Stromal cell of bone marrow (primary cell): Measurements from ENCODE around the gene ZNF813.

Source experiments
- DNase-seq: peaks from one replicate; pipeline ENCODE4 v3.0.0-alpha.2; 2012; ENCODE audit warnings: low read depth

The ZNF813 gene

DNA sequence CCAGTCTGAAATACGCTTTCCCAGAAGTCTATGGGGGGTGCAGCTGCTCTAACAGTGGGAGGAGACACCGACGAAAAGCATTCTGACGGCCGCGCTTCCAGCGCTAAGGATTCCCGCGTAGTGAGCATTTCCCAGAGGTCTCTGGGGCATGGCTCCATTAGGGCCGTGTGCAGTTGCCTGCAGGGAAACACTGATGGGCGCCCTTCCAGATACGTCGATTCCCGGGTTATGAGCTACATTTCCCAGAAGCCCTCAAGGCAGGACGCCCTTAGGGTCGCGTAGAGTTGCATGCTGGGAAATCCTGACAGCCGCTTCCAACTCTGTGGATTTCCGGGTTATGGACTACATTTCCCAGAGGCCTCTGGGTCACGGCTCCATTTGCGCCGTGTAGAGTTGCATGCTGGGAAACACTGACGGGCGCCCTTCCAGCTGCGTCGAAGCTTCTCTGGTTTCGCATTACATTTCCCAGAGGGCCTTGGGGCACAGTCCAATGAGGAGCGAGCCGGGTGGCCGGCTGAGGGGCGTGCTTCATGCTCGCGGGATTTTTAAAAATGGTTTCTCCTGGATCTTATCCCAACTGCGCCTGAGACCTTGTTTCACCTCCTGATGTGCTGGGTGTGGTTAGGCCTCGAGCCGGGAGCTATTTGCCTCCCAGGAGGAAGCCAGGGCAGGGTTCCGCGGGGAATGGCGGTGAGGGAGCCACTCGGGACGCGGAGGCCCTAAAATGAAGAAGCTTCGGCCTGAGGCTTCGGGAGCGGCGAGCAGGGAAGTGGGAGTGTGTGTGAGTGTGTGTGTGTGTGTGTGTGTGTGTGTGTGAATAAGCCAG is 53.2 kb downstream of the ZNF813 start:
- DNase-seq = peak; percentile 99

DNA sequence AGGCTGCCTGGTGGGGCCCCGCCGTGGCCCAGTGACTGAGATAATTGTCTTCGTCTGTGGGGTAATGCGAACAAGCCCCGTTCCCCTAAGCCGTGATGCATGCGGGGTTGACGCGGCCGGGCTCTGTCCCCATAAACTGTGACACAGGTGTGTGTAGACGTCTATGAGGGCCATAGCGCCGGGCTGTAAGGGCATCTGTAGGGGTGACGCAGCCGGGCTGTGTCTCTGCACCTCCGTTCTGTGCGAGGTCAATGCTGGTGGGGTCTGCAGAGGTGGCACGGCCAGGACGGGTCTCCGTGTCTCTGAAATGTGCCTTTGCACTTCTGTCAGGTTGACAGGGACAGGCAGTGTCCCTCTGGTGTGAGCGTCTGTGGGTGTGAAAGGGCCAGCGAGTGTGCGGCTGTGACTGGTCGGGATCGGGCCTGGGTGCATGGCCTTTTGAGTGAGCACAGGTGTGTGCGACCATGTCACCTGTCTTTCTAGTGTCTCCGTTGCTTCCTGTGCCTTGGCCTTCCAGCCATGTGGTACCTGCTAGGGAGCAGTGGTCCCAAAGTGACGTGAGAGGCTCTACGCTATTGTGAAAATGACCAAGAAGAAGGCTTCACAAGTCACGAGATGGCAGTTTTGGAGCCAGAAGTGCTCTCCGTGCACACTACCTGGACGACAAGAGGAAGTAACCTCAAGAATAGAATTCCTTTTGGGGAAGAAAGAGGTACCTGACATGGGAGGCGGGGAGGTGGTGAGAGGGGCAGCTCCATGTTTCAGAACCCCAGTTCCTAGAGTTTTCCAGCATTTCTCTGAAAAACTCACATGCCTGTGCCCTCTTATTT is 54.1 kb downstream of the ZNF813 start:
- no peak for DNase-seq

DNA sequence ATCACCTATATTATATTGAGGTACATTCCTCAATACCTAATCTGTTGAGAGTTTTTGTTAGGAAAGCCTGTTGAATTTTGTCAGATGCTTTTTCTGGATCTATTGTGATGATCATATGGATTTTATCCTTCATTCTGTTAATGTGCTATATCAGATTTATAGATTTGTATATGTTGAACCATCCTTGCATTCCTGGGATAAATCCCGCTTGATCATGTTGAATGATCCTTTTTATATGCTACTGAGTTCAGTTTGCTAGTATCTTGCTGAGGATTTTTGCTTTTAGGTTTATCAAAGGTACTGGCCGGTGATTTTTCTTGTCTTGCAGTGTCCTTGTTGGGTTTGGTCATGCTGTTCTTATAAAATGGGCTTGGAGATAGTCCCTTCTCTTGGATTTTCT is 58.4 kb downstream of the ZNF813 start:
- DNase-seq = no peak

DNA sequence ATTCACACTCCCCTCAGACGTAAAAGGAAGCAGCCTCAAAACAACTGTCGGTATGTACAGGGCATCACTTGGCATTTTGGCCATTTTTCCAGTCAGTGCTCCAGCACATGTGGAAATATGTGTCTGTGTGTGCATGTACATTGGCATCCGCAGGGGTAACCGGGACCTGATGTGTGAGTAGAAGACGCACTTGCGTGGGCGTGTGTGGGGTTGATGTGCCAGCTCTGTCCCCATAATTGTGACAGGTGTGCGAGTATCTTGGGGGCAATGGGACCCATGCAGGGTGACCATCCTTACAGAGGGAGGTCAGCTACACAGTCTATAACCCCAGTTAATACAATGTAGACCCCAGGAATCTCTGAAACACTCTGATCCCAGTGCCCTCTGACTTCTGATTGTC is 63.1 kb downstream of the ZNF813 start:
- DNase-seq = no peak

DNA sequence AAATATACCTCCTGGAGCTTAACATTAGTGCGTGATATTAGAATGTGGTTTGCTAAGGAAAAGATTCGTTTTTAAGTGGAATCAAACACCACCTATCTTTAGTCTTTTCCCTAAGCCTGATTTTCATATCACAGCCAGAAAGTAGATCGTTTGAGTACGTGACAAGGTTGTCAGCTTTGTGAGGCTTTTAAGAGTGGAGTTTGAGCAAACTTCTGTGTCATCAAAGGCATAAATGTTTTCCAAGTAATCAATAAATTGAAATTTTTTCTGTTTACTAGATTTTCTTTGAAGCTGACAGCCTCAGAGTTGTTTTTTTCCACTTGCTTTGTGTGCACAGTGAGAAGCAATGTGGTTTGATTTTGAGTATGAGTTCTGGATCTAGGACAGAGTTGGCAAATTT is 63.9 kb downstream of the ZNF813 start:
- no peak for DNase-seq

DNA sequence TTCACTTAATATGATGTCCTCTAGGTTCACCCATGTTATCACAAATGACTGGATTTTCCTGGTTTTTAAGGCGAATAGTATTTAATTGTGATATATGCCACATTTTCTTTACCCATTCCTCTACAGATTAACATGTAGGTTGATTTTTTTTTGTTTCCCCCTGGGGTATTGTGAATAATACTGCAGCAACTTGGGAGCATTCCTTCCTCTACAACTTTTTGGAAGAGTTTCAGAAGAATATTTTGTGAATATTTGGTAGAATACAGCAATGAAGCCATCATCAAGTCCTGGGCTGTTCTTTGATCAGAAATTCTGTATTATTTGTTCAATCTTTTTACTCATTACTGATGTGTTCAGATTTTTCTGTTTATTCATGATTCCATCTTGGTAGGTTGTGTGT is 64.8 kb downstream of the ZNF813 start:
- no peak for DNase-seq

DNA sequence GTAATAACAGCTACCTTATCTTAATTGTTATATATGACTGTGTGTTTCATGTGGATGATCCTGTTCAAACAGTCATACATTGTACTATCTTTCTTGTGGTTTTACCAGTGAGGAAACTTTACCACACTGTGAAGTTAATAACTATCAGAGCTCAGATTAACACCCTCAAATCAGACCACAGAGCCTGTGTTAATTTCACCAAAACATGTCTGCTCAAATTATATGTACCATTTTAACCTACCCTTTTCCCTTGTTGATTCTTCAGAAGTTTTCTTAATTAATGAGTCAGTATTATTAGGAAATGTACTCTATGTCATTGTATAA is 68.7 kb downstream of the ZNF813 start:
- no peak for DNase-seq

DNA sequence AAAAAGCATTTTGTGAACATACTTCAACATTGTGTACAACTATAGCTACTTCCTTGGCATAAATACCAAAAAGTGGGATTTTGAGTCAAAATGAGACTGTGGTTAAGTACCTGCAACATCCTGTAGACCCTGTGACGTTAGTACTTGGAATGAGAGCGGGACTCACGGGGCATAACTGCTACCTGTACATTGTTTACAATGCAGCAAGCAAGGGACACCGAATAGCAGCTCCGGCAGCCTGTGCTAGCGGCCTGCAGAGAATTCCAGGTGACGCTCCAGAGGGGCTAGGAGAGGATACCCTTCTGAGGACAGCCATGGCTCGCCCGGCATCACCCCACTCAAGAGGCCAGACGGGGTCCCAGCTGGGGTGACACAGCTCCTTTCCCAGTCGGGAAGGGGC is 69.6 kb downstream of the ZNF813 start:
- DNase-seq = no peak

DNA sequence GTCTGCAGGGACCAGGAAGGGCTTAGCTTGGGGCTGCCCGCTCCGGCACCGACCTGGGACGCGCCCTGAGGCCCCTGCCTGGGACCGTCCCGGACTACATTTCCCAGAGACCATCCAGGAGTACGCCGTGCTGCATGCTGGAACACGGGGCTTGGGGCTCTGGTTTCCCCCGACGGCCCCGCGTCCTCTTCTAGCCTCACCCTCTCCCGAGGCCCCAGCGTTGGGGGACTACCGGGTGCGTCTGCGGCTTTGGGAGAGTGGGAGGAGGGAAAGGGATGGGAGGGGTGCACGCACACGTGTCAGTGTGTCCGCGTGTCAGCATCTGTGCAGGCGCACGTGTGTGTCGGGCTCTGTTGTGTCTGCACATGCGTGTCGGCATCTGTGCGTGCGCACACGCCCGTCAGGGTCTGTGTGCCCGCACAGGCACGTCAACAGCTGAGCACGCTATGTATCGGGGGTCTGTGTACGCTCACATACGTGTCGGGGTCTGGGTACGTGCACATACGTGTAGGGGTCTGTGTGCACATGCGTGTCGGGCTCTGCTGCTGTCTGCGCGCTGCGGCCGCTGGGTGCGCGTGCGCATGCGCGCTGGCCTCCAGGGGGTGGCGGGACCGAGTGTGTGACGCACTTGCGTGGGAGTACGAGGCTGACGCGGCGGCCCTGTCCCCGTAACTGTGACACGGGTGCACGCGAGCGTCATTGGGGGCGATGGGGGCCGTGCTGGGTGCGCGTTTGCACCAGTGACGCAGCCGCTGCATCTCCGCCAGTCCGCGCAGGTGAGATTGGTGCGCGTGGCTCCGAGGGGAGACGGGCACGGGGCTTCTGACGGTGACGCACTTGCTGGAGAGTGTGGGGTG is 70.2 kb downstream of the ZNF813 start, which contains the start of gene ZNF331:
Gene ZNF331 (plus strand): TSS at position 625 of the 857 bp plus-strand sequence. CDS start 31,232 bp downstream, outside the sequence.
- peak; percentile 43 for DNase-seq

DNA sequence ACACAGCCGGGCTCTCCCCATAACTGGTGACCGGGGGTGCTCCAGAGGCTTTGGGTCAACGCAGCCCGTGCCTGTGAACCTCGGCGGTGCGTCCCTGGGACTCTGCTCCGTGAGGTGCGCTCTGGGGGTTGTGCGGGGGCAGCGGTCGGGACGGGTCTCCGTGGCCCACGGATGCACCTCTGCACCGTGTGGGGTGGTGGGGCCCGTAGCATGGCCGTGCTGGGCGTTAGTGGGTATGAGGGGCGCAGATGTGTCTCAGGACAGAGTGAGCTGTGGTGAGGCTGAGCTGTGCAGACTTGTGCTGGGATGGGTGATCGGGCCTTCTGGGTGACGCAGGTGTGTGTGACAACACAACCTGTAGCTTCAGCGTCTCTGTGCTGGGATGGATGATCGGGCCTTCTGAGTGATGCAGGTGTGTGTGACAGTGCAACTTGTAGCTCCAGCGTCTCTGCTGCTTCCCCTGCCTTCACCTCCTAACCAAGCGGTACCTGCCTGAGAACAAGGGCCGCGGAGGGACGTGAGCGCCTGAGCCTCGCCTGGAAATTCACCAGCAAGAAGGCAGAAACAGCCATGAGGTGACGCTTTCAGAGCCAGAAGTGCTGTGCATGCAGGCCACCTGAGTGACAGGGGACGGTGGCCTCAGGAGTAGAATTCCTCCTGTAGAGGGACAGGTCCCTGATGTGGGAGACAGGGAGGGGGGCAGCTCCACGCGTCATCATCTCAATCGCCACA is 71.0 kb downstream of the ZNF813 start:
- no peak for DNase-seq

DNA sequence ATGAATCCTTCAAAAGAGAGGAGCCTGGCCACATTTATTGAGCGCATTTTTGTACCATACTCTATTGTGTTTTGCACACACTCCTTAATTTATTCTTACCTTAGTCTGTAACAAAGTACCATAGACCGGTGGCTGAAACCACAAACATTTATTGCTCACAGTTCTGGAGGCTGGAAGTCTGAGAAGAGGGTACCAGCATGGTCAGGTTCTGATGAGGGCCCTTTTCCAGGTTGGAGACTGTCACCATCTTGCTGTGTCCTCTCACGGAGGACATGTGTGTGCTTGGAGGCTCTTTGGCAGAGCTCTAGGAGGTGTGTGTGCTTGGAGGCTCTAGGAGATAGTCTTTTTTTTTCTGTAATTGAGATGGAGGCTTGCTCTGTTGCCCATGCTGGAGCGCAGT is 72.6 kb downstream of the ZNF813 start:
- no peak for DNase-seq

DNA sequence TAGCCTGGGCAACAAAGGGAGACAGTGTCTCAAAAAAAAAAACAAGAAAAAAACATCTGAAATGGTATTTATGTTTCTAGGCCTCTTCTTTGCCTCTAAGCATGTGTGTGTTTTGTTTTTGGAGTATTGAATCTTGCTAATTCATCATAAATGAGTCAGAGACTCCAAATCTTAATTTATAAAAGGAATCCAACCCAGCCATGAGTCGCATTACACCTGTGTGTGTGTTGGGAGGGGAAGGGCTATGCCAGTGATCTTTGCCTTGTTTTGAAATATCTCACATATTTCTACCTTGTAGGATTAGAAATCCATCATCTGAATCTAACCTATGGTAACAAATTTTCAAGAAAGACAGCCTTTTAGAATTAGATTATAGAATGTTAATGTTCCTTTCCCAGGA is 74.4 kb downstream of the ZNF813 start:
- no peak for DNase-seq

DNA sequence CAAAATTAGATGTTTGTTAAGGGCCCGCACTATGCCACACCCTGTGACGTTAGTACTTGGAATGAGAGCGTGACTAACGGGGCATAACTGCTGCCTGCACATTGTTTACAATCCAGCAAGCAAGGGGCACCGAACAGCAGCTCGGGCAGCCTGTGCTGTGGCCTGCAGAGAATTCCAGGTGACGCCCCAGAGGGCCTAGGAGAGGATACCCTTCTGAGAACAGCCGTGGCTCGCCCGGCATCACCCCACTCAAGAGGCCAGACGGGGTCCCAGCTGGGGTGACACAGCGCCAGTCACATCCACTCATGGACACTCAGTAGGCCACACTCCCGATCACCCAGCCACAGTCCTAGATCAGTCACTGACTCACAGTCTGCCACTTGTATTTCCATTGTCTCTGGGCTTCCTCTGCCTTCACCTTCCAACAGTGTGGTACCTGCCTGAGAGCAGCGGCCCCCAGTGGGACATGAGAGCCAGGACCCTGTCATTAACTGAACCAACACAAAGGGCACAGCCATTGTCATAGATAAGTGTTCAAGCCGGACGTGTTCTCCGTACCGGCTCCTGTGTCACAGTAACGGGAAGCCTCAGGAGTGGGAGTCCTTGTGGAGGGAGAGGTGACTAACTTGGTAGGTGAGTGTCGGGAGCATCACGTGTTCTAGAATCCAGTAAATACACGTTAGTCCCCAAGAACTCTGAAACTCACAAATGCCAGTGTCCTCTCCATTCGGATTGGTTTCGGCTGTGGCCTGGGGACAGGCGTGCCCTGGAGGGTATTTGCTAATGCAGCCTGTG is 77.9 kb downstream of the ZNF813 start:
- peak; percentile 39 for DNase-seq
